ENCODE measurements around the gene IMP3.

DNA sequence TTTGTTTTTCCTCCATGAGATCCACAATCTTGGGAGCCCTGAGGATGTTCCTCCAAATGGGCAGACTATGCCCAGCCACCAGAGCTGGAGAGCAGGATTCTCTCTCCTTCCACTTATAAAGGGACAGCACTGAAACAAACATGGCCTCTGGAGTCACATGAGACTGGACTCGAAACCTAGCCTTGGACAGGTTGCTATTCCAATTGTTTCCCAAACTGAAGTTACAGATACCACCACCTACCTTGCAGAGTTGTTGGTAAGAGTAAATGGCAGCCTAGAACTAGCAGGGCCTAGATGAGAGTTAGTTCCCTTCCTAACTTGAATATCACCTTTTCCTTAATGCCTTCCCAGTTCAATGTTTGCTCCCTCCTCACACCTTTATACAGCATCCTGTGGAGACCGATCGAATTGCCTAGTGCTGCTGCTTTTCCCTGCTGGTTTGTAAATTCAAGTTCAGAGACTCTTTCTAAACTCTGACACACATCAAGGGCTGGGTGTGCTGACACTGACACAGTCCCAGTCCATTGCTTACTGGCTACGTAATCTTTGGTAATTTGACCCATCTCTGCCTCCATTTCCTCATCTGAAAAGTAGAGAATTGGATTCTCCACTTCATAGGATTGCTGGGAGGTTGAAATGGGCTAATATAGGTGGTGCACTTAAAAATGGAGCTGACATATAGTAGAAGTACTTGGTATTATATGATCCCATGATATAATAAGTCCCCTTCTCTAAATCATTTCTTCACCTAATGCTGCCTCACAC, 2.6 kb downstream of the IMP3 start:
- TF ChIP-seq, protein P1, sequence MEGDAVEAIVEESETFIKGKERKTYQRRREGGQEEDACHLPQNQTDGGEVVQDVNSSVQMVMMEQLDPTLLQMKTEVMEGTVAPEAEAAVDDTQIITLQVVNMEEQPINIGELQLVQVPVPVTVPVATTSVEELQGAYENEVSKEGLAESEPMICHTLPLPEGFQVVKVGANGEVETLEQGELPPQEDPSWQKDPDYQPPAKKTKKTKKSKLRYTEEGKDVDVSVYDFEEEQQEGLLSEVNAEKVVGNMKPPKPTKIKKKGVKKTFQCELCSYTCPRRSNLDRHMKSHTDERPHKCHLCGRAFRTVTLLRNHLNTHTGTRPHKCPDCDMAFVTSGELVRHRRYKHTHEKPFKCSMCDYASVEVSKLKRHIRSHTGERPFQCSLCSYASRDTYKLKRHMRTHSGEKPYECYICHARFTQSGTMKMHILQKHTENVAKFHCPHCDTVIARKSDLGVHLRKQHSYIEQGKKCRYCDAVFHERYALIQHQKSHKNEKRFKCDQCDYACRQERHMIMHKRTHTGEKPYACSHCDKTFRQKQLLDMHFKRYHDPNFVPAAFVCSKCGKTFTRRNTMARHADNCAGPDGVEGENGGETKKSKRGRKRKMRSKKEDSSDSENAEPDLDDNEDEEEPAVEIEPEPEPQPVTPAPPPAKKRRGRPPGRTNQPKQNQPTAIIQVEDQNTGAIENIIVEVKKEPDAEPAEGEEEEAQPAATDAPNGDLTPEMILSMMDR (IDR thresholded peaks at IDR 0.05) = no peak
- TF ChIP-seq POLR2AphosphoS5 (IDR thresholded peaks at IDR 0.05) = no peak
- TF ChIP-seq POLR2A (IDR thresholded peaks at IDR 0.05) = no peak
- no peak for TF ChIP-seq EP300 (IDR thresholded peaks at IDR 0.05; ENCODE audit: low read depth)

Measured in transverse colon (tissue), 4 donors.